Tibial nerve (tissue), 4 donors: Measurements from ENCODE around the gene LYZ.

Source experiments
- CTCF ChIP-seq, 5 experiments: fragments of 200-600 bp in 3 of 5; fragments of 450-650 bp in 2 of 5; sonication (generic) in 3 of 5; IDR thresholded peaks; one replicate each; pipeline ENCODE4 v1.5.1; 2016 to 2019; ENCODE audit warnings: antibody characterized with exemption in 5 of 5, mild to moderate bottlenecking in 3 of 5, moderate library complexity in 2 of 5
- EP300 ChIP-seq, 2 donors: sonication (generic); formaldehyde crosslinking; IDR thresholded peaks; one replicate each; pipeline ENCODE4 v1.6.1; 2017; ENCODE audit warnings: antibody characterized with exemption in 2 of 2, mild to moderate bottlenecking in 1 of 2
- POLR2A ChIP-seq, 2 donors: fragments of 450-650 bp; IDR thresholded peaks; one replicate each; pipeline ENCODE4 v1.6.1; 2017; ENCODE audit warnings: antibody characterized with exemption in 2 of 2, mild to moderate bottlenecking in 2 of 2, moderate library complexity in 2 of 2

- TF ChIP-seq CTCF (IDR thresholded peaks at IDR 0.05) (no peak), POLR2A (IDR thresholded peaks at IDR 0.05) (no peak), EP300 (IDR thresholded peaks at IDR 0.05) (no peak)
Observed at GRCh38 chr12:69339999-69340398, 8.2 kb upstream of the LYZ start.
